ENCODE results near the gene SLC35D2. TPM values are rescaled to one million over a fixed set of nuclear protein-coding genes. Genes with fewer than 3 reads are reported as not detected.

The SLC35D2 gene
- total RNA-seq, 1 donor = 18.5 TPM

- H3K36me3 ChIP-seq (ENCODE audit: insufficient read depth, low read length) = peaks cover 12% of the 10 kb centered on the region
- no peaks in the 10 kb centered on the region for H3K79me2 ChIP-seq (ENCODE audit: insufficient read depth, low read length)
- TF ChIP-seq CTCF (IDR thresholded peaks at IDR 0.05; ENCODE audit: extremely low read depth, low read depth, low read length) = no peak
- peaks cover 13% of the 10 kb centered on the region for H3K4me1 ChIP-seq (ENCODE audit: insufficient read depth, low read length)
- H2AFZ ChIP-seq (ENCODE audit: low read length) = no peak overlapping the region
- no peaks in the 10 kb centered on the region for H4K20me1 ChIP-seq (ENCODE audit: insufficient read depth, low read length)
- no peaks in the 10 kb centered on the region for H3K9me3 ChIP-seq (ENCODE audit: low read depth, low read length)
- no peak for DNase-seq (ENCODE audit: insufficient read length, low spot score, missing footprints)
- no peak overlapping the region for H3K4me3 ChIP-seq (ENCODE audit: insufficient read depth, low read length)
- H3K27ac ChIP-seq (ENCODE audit: low read depth, low read length) = no peak overlapping the region
- no peak overlapping the region for H3K4me2 ChIP-seq (ENCODE audit: insufficient read depth, low read length)
- no peaks in the 10 kb centered on the region for H3K27me3 ChIP-seq (ENCODE audit: insufficient read depth, low read length)
These were observed 38.0 kb downstream of the SLC35D2 start for GRCh38 chr9:96345551-96345950.

GRCh38 chr9:96344458-96345180, 38.9 kb downstream of the SLC35D2 start:
- H2AFZ ChIP-seq (ENCODE audit: low read length) = no peak overlapping the region
- H3K4me3 ChIP-seq (ENCODE audit: insufficient read depth, low read length) = no peak overlapping the region
- H3K9me3 ChIP-seq (ENCODE audit: low read depth, low read length) = no peaks in the 10 kb centered on the region
- peaks cover 12% of the 10 kb centered on the region for H3K36me3 ChIP-seq (ENCODE audit: insufficient read depth, low read length)
- peak overlapping the region; percentile 10 for H3K27ac ChIP-seq (ENCODE audit: low read depth, low read length)
- H3K4me2 ChIP-seq (ENCODE audit: insufficient read depth, low read length) = peak overlapping the region; percentile 49
- H3K4me1 ChIP-seq (ENCODE audit: insufficient read depth, low read length) = peaks cover 18% of the 10 kb centered on the region
- H4K20me1 ChIP-seq (ENCODE audit: insufficient read depth, low read length) = no peaks in the 10 kb centered on the region
- no peaks in the 10 kb centered on the region for H3K79me2 ChIP-seq (ENCODE audit: insufficient read depth, low read length)
- TF ChIP-seq CTCF (IDR thresholded peaks at IDR 0.05; ENCODE audit: extremely low read depth, low read depth, low read length) = no peak
- no peaks in the 10 kb centered on the region for H3K27me3 ChIP-seq (ENCODE audit: insufficient read depth, low read length)
- DNase-seq (ENCODE audit: insufficient read length, low spot score, missing footprints) = peak; percentile 93

- H4K20me1 ChIP-seq (ENCODE audit: insufficient read depth, low read length) = no peaks in the 10 kb centered on the region
- no peaks in the 10 kb centered on the region for H3K27me3 ChIP-seq (ENCODE audit: insufficient read depth, low read length)
- DNase-seq (ENCODE audit: insufficient read length, low spot score, missing footprints) = no peak
- H2AFZ ChIP-seq (ENCODE audit: low read length) = peak overlapping the region; percentile 50
- H3K4me3 ChIP-seq (ENCODE audit: insufficient read depth, low read length) = peak overlapping the region; percentile 0
- H3K4me2 ChIP-seq (ENCODE audit: insufficient read depth, low read length) = peak overlapping the region; percentile 49
- no peak for TF ChIP-seq CTCF (IDR thresholded peaks at IDR 0.05; ENCODE audit: extremely low read depth, low read depth, low read length)
- no peaks in the 10 kb centered on the region for H3K79me2 ChIP-seq (ENCODE audit: insufficient read depth, low read length)
- H3K36me3 ChIP-seq (ENCODE audit: insufficient read depth, low read length) = peaks cover 12% of the 10 kb centered on the region
- peak overlapping the region; percentile 10 for H3K27ac ChIP-seq (ENCODE audit: low read depth, low read length)
- H3K9me3 ChIP-seq (ENCODE audit: low read depth, low read length) = no peaks in the 10 kb centered on the region
- H3K4me1 ChIP-seq (ENCODE audit: insufficient read depth, low read length) = peaks cover 23% of the 10 kb centered on the region
These were observed 39.8 kb downstream of the SLC35D2 start for GRCh38 chr9:96343515-96344360.
